Measurements from ENCODE around the gene C1QB. TPM values are rescaled to one million over a fixed set of nuclear protein-coding genes. Genes with fewer than 3 reads are reported as not detected.

Gene C1QB
- total and polyA plus RNA-seq, 10 donors: 225 to 3,817 (median 1,581) TPM

GRCh38 chr1:22646384-22646783, 6.7 kb upstream of the C1QB start:
- Histone ChIP-seq H3K27ac (peak overlapping the region in 4 of 8 donors; percentile 69 to 80 (median 76)), H3K4me1 (peaks cover 0 to 13% (median 7%) of the 10 kb centered on the region in 6 donors), H3K9me3 (no peaks in the 10 kb centered on the region), H3K27me3 (replicated peaks in 1 of 7) (peaks cover 0 to 29% (median 6%) of the 10 kb centered on the region in 7 donors), H3K4me3 (peak overlapping the region in 2 of 8 donors; percentile 40 to 65), H3K36me3 (peaks cover 0 to 10% (median 0%) of the 10 kb centered on the region in 6 donors)
- TF ChIP-seq POLR2AphosphoS5 (IDR thresholded peaks at IDR 0.05) (no peak), CTCF (IDR thresholded peaks at IDR 0.05 in 8 of 11, conservative IDR thresholded peaks at IDR 0.05 in 3 of 11) (no peak), POLR2A (IDR thresholded peaks at IDR 0.05) (no peak)
- DNase-seq: no peak
- intact Hi-C loops (cut with DNase I; ENCODE audit: low total_unique reads): no loop called here
- WGBS, 5 donors: 0 to 96% (median 0%) methylated on average over 1 of the region's 1 CpG

- WGBS, 5 donors: 90 to 94% (median 91%) methylated on average over 13 of the region's 13 CpGs
- Histone ChIP-seq H3K4me3 (no peak overlapping the region), H3K9me3 (no peaks in the 10 kb centered on the region), H3K4me1 (no peaks in the 10 kb centered on the region), H3K36me3 (peaks cover 0 to 10% (median 0%) of the 10 kb centered on the region in 6 donors), H3K27me3 (replicated peaks in 1 of 7) (peaks cover 0 to 20% (median 0%) of the 10 kb centered on the region in 7 donors), H3K27ac (peak overlapping the region in 2 of 8 donors; percentile 52 to 60)
- intact Hi-C loops (cut with DNase I; ENCODE audit: low total_unique reads): no loop called here
- TF ChIP-seq POLR2AphosphoS5 (IDR thresholded peaks at IDR 0.05) (no peak), CTCF (IDR thresholded peaks at IDR 0.05 in 8 of 11, conservative IDR thresholded peaks at IDR 0.05 in 3 of 11) (no peak), POLR2A (IDR thresholded peaks at IDR 0.05) (no peak)
- no peak for DNase-seq
Observed at GRCh38 chr1:22650089-22650693, 2.8 kb upstream of the C1QB start.

GRCh38 chr1:22651941-22652856, 837 bp upstream of the C1QB start:
- peak overlapping the region in 5 of 8 donors; percentile 27 to 60 (median 52) for H3K27ac ChIP-seq
- TF ChIP-seq CTCF (IDR thresholded peaks at IDR 0.05 in 8 of 11, conservative IDR thresholded peaks at IDR 0.05 in 3 of 11) (no peak), POLR2A (IDR thresholded peaks at IDR 0.05) (no peak), POLR2AphosphoS5 (IDR thresholded peaks at IDR 0.05) (no peak)
- H3K9me3 ChIP-seq: no peaks in the 10 kb centered on the region
- H3K27me3 ChIP-seq (replicated peaks in 1 of 7): peaks cover 0 to 36% (median 0%) of the 10 kb centered on the region in 7 donors
- no peak overlapping the region for H3K4me3 ChIP-seq
- intact Hi-C loops (cut with DNase I; ENCODE audit: low total_unique reads): no loop called here
- peaks cover 0 to 5% (median 0%) of the 10 kb centered on the region in 6 donors for H3K36me3 ChIP-seq
- no peaks in the 10 kb centered on the region for H3K4me1 ChIP-seq
- 73 to 77% (median 74%) methylated on average over 15 of the region's 15 CpGs for WGBS, 5 donors
- DNase-seq: no peak

- no peaks in the 10 kb centered on the region for H3K9me3 ChIP-seq
- WGBS, 5 donors: 60 to 76% (median 65%) methylated on average over 5 of the region's 5 CpGs
Observed at GRCh38 chr1:22654692-22655091, 1.7 kb downstream of the C1QB start.

More at GRCh38 chr1:22654692-22655091, 1.7 kb downstream of the C1QB start:
- H3K27ac ChIP-seq: peak overlapping the region in 5 of 8 donors; percentile 57 to 79 (median 71)
- intact Hi-C loops (cut with DNase I; ENCODE audit: low total_unique reads): no loop called here
- peak overlapping the region in 6 of 8 donors; percentile 18 to 59 (median 28) for H3K4me3 ChIP-seq
- no peak for TF ChIP-seq CTCF (IDR thresholded peaks at IDR 0.05 in 8 of 11, conservative IDR thresholded peaks at IDR 0.05 in 3 of 11)
- TF ChIP-seq POLR2A (IDR thresholded peaks at IDR 0.05): no peak
- no peak for TF ChIP-seq POLR2AphosphoS5 (IDR thresholded peaks at IDR 0.05)
- peaks cover 0 to 27% (median 0%) of the 10 kb centered on the region in 7 donors for H3K27me3 ChIP-seq (replicated peaks in 1 of 7)
- H3K36me3 ChIP-seq: peaks cover 0 to 8% (median 0%) of the 10 kb centered on the region in 6 donors
- no peak for DNase-seq
- H3K4me1 ChIP-seq: no peaks in the 10 kb centered on the region
